ENCODE results near the gene KRT16. TPM values are rescaled to one million over a fixed set of nuclear protein-coding genes. Genes with fewer than 3 reads are reported as not detected.
A peak's percentile ranks its signal among the peaks of the same experiment; 100 is the strongest.

The KRT16 gene
- total RNA-seq, 1 donor = 4.3 TPM

GRCh38 chr17:41649923-41650519, 37.5 kb upstream of the KRT16 start:
- Histone ChIP-seq H3K9me3 (ENCODE audit: low read depth, low read length) (no peaks in the 10 kb centered on the region), H3K27ac (ENCODE audit: low read depth, low read length) (no peak overlapping the region), H3K79me2 (ENCODE audit: insufficient read depth, low read length) (no peaks in the 10 kb centered on the region), H3K4me3 (ENCODE audit: insufficient read depth, low read length) (no peak overlapping the region), H3K4me1 (ENCODE audit: insufficient read depth, low read length) (peaks cover 16% of the 10 kb centered on the region), H3K4me2 (ENCODE audit: insufficient read depth, low read length) (no peak overlapping the region), H3K36me3 (ENCODE audit: insufficient read depth, low read length) (no peaks in the 10 kb centered on the region), H4K20me1 (ENCODE audit: insufficient read depth, low read length) (no peaks in the 10 kb centered on the region), H3K27me3 (ENCODE audit: insufficient read depth, low read length) (no peaks in the 10 kb centered on the region), H2AFZ (ENCODE audit: low read length) (no peak overlapping the region)
- no peak for DNase-seq (ENCODE audit: insufficient read length, low spot score, missing footprints)
- no peak for TF ChIP-seq CTCF (IDR thresholded peaks at IDR 0.05; ENCODE audit: extremely low read depth, low read depth, low read length)

DNA sequence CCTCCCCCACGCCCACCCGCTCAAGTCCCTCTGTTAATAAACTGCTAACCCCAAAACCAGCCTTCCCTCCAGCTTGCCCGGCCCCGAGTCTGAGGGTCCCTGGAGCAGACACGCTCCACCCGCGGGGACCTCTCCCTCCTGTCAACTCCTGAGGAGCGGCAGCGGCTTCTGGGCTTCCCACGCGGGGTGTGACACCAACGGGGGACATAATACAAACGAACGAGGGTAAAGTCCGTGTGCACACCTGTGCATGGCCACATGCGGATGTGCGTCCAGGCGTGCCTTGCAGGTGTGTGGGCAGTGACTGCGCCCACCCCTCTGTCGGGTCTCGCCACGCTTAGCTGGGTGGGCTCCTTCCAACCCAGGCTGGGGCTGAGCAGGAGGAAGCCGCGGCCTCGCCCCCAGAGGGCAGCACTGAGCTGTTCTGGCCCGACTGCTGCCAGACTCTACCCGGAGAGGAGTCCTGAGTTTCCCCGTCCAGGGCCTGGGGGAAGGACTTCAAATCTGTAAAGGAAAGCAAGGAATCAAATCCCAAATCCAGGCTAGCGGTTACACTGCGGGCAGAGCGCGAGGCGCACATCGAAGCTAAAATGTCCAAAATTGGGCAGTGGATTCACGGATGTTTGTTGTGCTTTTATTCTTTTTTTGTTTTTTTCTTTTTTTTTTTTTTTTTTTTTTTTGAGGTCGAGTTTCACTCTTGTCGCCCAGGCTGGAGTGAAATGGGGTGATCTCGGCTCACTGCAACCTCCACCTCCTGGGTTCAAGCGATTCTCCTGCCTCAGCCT, 36.0 kb upstream of the KRT16 start:
- H4K20me1 ChIP-seq (ENCODE audit: insufficient read depth, low read length) = no peaks in the 10 kb centered on the region
- H3K4me2 ChIP-seq (ENCODE audit: insufficient read depth, low read length) = peak overlapping the region; percentile 94
- no peaks in the 10 kb centered on the region for H3K79me2 ChIP-seq (ENCODE audit: insufficient read depth, low read length)
- no peaks in the 10 kb centered on the region for H3K9me3 ChIP-seq (ENCODE audit: low read depth, low read length)
- H3K27me3 ChIP-seq (ENCODE audit: insufficient read depth, low read length) = no peaks in the 10 kb centered on the region
- H2AFZ ChIP-seq (ENCODE audit: low read length) = peak overlapping the region; percentile 97
- H3K36me3 ChIP-seq (ENCODE audit: insufficient read depth, low read length) = no peaks in the 10 kb centered on the region
- H3K4me3 ChIP-seq (ENCODE audit: insufficient read depth, low read length) = peak overlapping the region; percentile 72
- H3K4me1 ChIP-seq (ENCODE audit: insufficient read depth, low read length) = peaks cover 16% of the 10 kb centered on the region
- peak; percentile 98 for DNase-seq (ENCODE audit: insufficient read length, low spot score, missing footprints)
- peak; percentile 93 for TF ChIP-seq CTCF (IDR thresholded peaks at IDR 0.05; ENCODE audit: extremely low read depth, low read depth, low read length)
- peak overlapping the region; percentile 52 for H3K27ac ChIP-seq (ENCODE audit: low read depth, low read length)

GRCh38 chr17:41647940-41648410, 35.4 kb upstream of the KRT16 start:
- no peaks in the 10 kb centered on the region for H3K9me3 ChIP-seq (ENCODE audit: low read depth, low read length)
- no peaks in the 10 kb centered on the region for H3K79me2 ChIP-seq (ENCODE audit: insufficient read depth, low read length)
- H3K4me3 ChIP-seq (ENCODE audit: insufficient read depth, low read length) = peak overlapping the region; percentile 72
- no peaks in the 10 kb centered on the region for H4K20me1 ChIP-seq (ENCODE audit: insufficient read depth, low read length)
- TF ChIP-seq CTCF (IDR thresholded peaks at IDR 0.05; ENCODE audit: extremely low read depth, low read depth, low read length) = peak; percentile 83
- H3K27ac ChIP-seq (ENCODE audit: low read depth, low read length) = peak overlapping the region; percentile 52
- no peaks in the 10 kb centered on the region for H3K36me3 ChIP-seq (ENCODE audit: insufficient read depth, low read length)
- peak overlapping the region; percentile 97 for H2AFZ ChIP-seq (ENCODE audit: low read length)
- peaks cover 16% of the 10 kb centered on the region for H3K4me1 ChIP-seq (ENCODE audit: insufficient read depth, low read length)
- H3K27me3 ChIP-seq (ENCODE audit: insufficient read depth, low read length) = no peaks in the 10 kb centered on the region
- peak overlapping the region; percentile 94 for H3K4me2 ChIP-seq (ENCODE audit: insufficient read depth, low read length)
- peak; percentile 97 for DNase-seq (ENCODE audit: insufficient read length, low spot score, missing footprints)

Measured in osteoblast (primary cell).